SK-N-SH (cell line): ENCODE data around the gene SCN1B. TPM values are rescaled to one million over a fixed set of nuclear protein-coding genes. Genes with fewer than 3 reads are reported as not detected.

Experiments used
- CTCF ChIA-PET: fragments of 300-600, 350-600 bp; formaldehyde crosslinking; extraction: SDS; loops from one replicate; lab custom pipeline; 2021; lab: Yijun Ruan, JAX
- POLR2A ChIA-PET: fragments of 350-600 bp; sonication (Branson Sonifier 250); formaldehyde crosslinking; extraction: SDS; loops from one replicate; lab custom pipeline; 2020; ENCODE audit warnings: antibody characterized with exemption, inconsistent platforms; lab: Yijun Ruan, JAX
- DNase-seq: peaks from one replicate; pipeline ENCODE4 v3.0.0; 2012
- H2AFZ ChIP-seq: fragments of 200-600 bp; sonication (generic); 2 replicates; pipeline ENCODE4 v1.8.1; 2016; ENCODE audit warnings: antibody characterized with exemption, mild to moderate bottlenecking, low read depth
- H3F3A ChIP-seq: fragments of 200-600 bp; sonication (generic); replicated peaks from 2 replicates; pipeline ENCODE3; 2016; ENCODE audit warnings: antibody characterized with exemption, mild to moderate bottlenecking; ENCODE audit not compliant: insufficient read depth
- H3K27ac ChIP-seq, 2 experiments: fragments of 200-500 bp in 1 of 2; fragments of 200-600 bp in 1 of 2; sonication (Bioruptor generic) in 1 of 2; sonication (generic), shearing (Covaris generic) in 1 of 2; 2 replicates each; pipeline versions ENCODE4 v1.5.1 to v1.6.1; 2014 to 2016; ENCODE audit warnings: low read depth in 2 of 2, inconsistent platforms in 1 of 2, low read length in 1 of 2, mild to moderate bottlenecking in 1 of 2, mixed read lengths in 1 of 2
- H3K27me3 ChIP-seq: fragments of 200-600 bp; sonication (generic), shearing (Covaris generic); 2 replicates; pipeline ENCODE4 v1.6.1; 2016; ENCODE audit warnings: mixed run types; ENCODE audit not compliant: insufficient read depth
- H3K36me3 ChIP-seq, 2 experiments: fragments of 200-500 bp in 1 of 2; fragments of 200-600 bp in 1 of 2; sonication (Bioruptor generic) in 1 of 2; sonication (generic) in 1 of 2; replicated peaks in 1 of 2; 2 replicates each; pipeline versions ENCODE3 to v1.5.1; 2014 to 2016; ENCODE audit warnings: low read length in 1 of 2, mild to moderate bottlenecking in 1 of 2; ENCODE audit not compliant: insufficient read depth in 2 of 2, control insufficient read depth in 1 of 2
- H3K4me1 ChIP-seq, 2 experiments: fragments of 200-500 bp in 1 of 2; fragments of 200-600 bp in 1 of 2; sonication (Bioruptor generic) in 1 of 2; sonication (generic), shearing (Covaris generic) in 1 of 2; 2 replicates each; pipeline versions ENCODE4 v1.5.1 to v1.6.1; 2014 to 2016; ENCODE audit warnings: low read depth in 1 of 2, low read length in 1 of 2, mixed run types in 1 of 2; ENCODE audit not compliant: insufficient read depth in 2 of 2, control insufficient read depth in 1 of 2
- H3K4me2 ChIP-seq: fragments of 200-600 bp; sonication (generic), shearing (Covaris generic); 2 replicates; pipeline ENCODE4 v1.6.1; 2017; ENCODE audit warnings: mixed run types
- H3K4me3 ChIP-seq, 2 experiments: fragments of 200-500 bp in 1 of 2; fragments of 200-600 bp in 1 of 2; sonication (Bioruptor generic) in 1 of 2; sonication (generic), shearing (Covaris generic) in 1 of 2; 2 replicates each; pipeline versions ENCODE4 v1.5.1 to v1.8.1; 2014 to 2016; ENCODE audit warnings: low read depth in 2 of 2, inconsistent platforms in 1 of 2, low read length in 1 of 2, mild to moderate bottlenecking in 1 of 2, mixed read lengths in 1 of 2, moderate library complexity in 1 of 2
- H3K79me2 ChIP-seq: fragments of 200-600 bp; sonication (generic); 2 replicates; pipeline ENCODE4 v1.8.1; 2017; ENCODE audit warnings: mild to moderate bottlenecking; ENCODE audit not compliant: insufficient read depth
- H3K9ac ChIP-seq: fragments of 200-600 bp; sonication (generic); 2 replicates; pipeline ENCODE4 v1.6.1; 2017; ENCODE audit warnings: mixed run types
- H3K9me2 ChIP-seq: fragments of 200-600 bp; sonication (generic); 2 replicates; pipeline ENCODE4 v1.6.1; 2017; ENCODE audit warnings: mixed run types
- H3K9me3 ChIP-seq: fragments of 200-600 bp; sonication (generic); 2 replicates; pipeline ENCODE4 v1.6.1; 2017; ENCODE audit warnings: mixed run types, mild to moderate bottlenecking, moderate library complexity
- H4K20me1 ChIP-seq: fragments of 200-600 bp; sonication (generic); 2 replicates; pipeline ENCODE4 v1.6.1; 2017; ENCODE audit warnings: mild to moderate bottlenecking, mixed run types; ENCODE audit not compliant: insufficient read depth
- CHD2 ChIP-seq: fragments of 150-350 bp; IDR thresholded peaks from 2 replicates; pipeline ENCODE4 v1.6.1; 2018; ENCODE audit warnings: low read length; ENCODE audit not compliant: partially characterized antibody
- EZH2phosphoT487 ChIP-seq: fragments of 200-600 bp; sonication (generic); IDR thresholded peaks from 2 replicates; pipeline ENCODE4 v1.6.1; 2017; ENCODE audit warnings: low read depth, mixed run types, mild to moderate bottlenecking, antibody characterized with exemption, moderate library complexity, borderline replicate concordance
- GABPA ChIP-seq: IDR thresholded peaks from 2 replicates; pipeline ENCODE4 v1.4.0; 2012; ENCODE audit warnings: low read depth, mild to moderate bottlenecking
- GATA2 ChIP-seq: sonication (generic); formaldehyde crosslinking; IDR thresholded peaks from 2 replicates; pipeline ENCODE4 v1.5.0; 2020; ENCODE audit warnings: mild to moderate bottlenecking, missing genetic modification reagents
- JUND ChIP-seq: IDR thresholded peaks from 2 replicates; pipeline ENCODE4 v1.4.0; 2012
- NRF1 ChIP-seq: IDR thresholded peaks from 2 replicates; pipeline ENCODE4 v1.6.1; 2012; ENCODE audit warnings: low read depth, mild to moderate bottlenecking, low read length
- SIN3A ChIP-seq: IDR thresholded peaks from 2 replicates; pipeline ENCODE4 v1.6.1; 2012; ENCODE audit warnings: low read depth, mild to moderate bottlenecking, low read length, moderate library complexity, borderline replicate concordance
- SMC3 ChIP-seq: IDR thresholded peaks from 2 replicates; pipeline ENCODE4 v1.6.1; 2012; ENCODE audit warnings: low read depth, low read length, improper control_type of control experiment
- TCF12 ChIP-seq: IDR thresholded peaks from 2 replicates; pipeline ENCODE4 v1.4.0; 2012
- YY1 ChIP-seq: IDR thresholded peaks from 2 replicates; pipeline ENCODE4 v1.4.0; 2012; ENCODE audit warnings: low read depth, mild to moderate bottlenecking
- WGBS: methylation state at CpG from one replicate; pipeline ENCODE4 v1.1.6; 2017; ENCODE audit warnings: low lambda C conversion rate; 5-methylcytosine and 5-hydroxymethylcytosine counted together
- polyA plus RNA-seq, 3 experiments: library from polyadenylated mRNA; depleted of rRNA; stranded (reverse); fragments of >200 nt; gene quantifications; 2 replicates each; pipeline ENCODE4 v1.2.3, GENCODE V29; 2012
- TF ChIP-seq, protein P1 (sequence below): IDR thresholded peaks from 2 replicates; pipeline ENCODE4 v1.4.0; 2012; ENCODE audit warnings: low read depth
- TF ChIP-seq, protein P2 (sequence below): IDR thresholded peaks from 2 replicates; pipeline ENCODE4 v1.4.0; 2012; ENCODE audit warnings: low read depth, borderline replicate concordance
- TF ChIP-seq, protein P3 (sequence below): IDR thresholded peaks from 2 replicates; pipeline ENCODE4 v1.4.0; 2012; ENCODE audit warnings: low read depth, borderline replicate concordance
- TF ChIP-seq, protein P4 (sequence below): fragments of 150-350 bp; IDR thresholded peaks from 2 replicates; pipeline ENCODE4 v1.6.1; 2016; ENCODE audit warnings: mild to moderate bottlenecking, low read depth, low read length

SCN1B gene
- polyA plus RNA-seq, 1 of the 3 experiments (the other 2 are of a cell fraction) = 10.5 TPM

DNA sequence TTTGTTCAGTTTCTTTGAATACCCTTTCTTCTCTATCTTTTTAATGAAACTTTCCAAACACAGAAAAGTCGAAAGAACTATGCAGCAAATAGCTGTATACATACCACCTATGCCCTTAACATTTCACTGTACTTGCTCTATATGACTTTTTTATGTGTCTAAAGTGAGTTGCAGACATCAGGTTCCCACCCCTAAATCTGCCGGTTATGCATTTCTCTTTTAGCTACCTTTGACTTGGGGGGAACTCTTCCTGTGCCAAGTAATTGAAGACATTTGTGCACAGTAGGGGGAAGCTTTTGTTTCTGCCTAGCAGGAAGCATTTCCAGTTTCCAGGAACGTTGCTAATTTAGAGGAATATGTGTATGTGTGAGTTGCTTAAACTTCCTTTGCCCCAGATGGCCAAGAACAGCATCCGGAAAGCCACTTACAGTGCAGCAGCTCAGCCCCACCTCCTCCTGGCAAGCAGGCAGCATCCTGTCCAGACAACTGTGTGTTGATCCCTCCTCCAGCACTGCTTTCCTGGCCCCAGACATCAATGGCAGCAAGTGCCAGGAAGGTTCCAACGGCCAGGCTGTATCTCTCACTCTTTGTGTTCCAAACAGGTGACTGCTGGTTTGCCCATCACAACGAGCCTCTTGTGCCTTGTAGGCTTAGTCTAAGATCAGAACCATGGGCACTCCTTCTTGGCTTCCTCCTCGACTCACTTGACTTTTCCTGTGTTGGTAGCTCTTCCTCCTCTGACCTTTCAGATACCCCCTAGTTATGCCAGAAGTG is 44.8 kb upstream of the SCN1B start:
- no peak for DNase-seq

DNA sequence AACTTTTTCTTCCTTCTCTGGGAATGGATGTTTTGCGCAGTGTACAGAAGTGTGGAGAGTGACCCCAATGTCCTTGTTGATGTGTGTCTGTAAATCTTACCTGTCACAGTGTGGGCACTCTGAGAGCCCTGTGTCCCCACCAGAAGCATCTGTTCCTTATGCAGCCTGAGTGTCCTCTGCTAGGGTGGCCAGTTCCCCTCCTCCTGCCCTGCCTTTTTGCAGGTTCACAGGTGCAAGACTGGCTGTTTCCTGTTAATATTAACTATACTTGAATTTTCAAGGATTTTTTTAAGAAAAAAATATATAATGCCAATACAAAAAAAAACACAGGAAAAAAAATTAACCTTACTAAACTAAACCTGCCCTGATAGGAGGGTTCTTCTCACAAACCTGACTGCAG is 42.2 kb upstream of the SCN1B start:
- no peak overlapping the region for H2AFZ ChIP-seq
- H3K4me3 ChIP-seq = no peak overlapping the region
- H3K9me3 ChIP-seq = no peaks in the 10 kb centered on the region
- peaks cover 0 to 4% of the 10 kb centered on the region in 2 experiments; a peak in 1 of 4 replicates for H3K4me1 ChIP-seq
- CTCF ChIA-PET = interaction anchor here (6.3 kb wide), 1 partner anchor 15 kb away, joined by 24 read pairs; no protein-coding TSS in a partner anchor
- no peaks in the 10 kb centered on the region for H3K9me2 ChIP-seq
- no peaks in the 10 kb centered on the region for H4K20me1 ChIP-seq
- no peaks in the 10 kb centered on the region for H3K27me3 ChIP-seq
- H3K79me2 ChIP-seq = no peaks in the 10 kb centered on the region
- H3K27ac ChIP-seq = no peak overlapping the region
- no peaks in the 10 kb centered on the region for H3K36me3 ChIP-seq
- 92% methylated on average over 1 of the region's 1 CpG for WGBS
- no peak for DNase-seq
- no peak for TF ChIP-seq SIN3A
- TF ChIP-seq JUND = no peak
- TF ChIP-seq GABPA = no peak
- TF ChIP-seq GATA2 (CRISPR knock-in tag) = no peak
- TF ChIP-seq TCF12 = no peak
- no peak overlapping the region for H3K4me2 ChIP-seq
- no peaks in the 10 kb centered on the region for H3F3A ChIP-seq
- POLR2A ChIA-PET = interaction anchor here (0.5 kb wide), 1 partner anchor 17 kb away, joined by 3 read pairs; no protein-coding TSS in a partner anchor
- no peak overlapping the region for H3K9ac ChIP-seq

More for the DNA sequence above, 44.8 kb upstream of the SCN1B start:
- no peak for TF ChIP-seq CHD2
- TF ChIP-seq, protein P1, sequence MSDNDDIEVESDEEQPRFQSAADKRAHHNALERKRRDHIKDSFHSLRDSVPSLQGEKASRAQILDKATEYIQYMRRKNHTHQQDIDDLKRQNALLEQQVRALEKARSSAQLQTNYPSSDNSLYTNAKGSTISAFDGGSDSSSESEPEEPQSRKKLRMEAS = no peak
- TF ChIP-seq, all 33 proteins: peak for 0
- Histone ChIP-seq H2AFZ (no peak overlapping the region), H3K36me3 (no peaks in the 10 kb centered on the region), H3K4me1 (peaks cover 0 to 4% of the 10 kb centered on the region in 2 experiments; a peak in 1 of 4 replicates), H3K9me3 (no peaks in the 10 kb centered on the region), H3K4me3 (no peak overlapping the region), H3F3A (no peaks in the 10 kb centered on the region), H3K9me2 (no peaks in the 10 kb centered on the region), H3K27me3 (no peaks in the 10 kb centered on the region; the same call in 1 of the 2 replicates), H3K27ac (no peak overlapping the region), H4K20me1 (no peaks in the 10 kb centered on the region), H3K79me2 (no peaks in the 10 kb centered on the region), H3K9ac (no peak overlapping the region), H3K4me2 (no peak overlapping the region)
- WGBS = 29% methylated on average over 7 of the region's 7 CpGs
- ChIA-PET POLR2A (no interaction called here), CTCF (interaction anchor here (0.5 to 1.8 kb wide), 8 partner anchors 12 to 158 kb away, joined by 3 to 7 read pairs (median 3); partner anchors contain the start of genes FXYD7 and GRAMD1A)

DNA sequence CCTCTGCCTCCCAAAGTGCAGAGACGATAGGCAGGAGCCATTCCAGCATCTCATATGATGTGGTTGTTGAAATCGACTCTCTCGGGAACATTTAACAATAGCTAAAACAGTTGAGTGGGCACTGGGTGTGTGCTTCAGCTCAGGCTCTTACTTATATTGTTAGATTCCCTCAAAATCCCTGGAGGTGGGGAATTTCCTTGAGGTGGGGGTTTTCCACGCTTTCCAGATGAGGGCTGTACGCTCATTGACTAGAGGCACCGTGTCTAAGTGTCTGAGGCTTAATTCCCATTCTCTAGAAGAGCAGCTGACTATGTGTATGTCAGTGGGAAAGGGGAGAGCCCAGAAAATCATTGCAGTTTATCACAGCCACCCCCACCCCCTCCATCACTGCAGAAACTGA is 41.0 kb upstream of the SCN1B start:
- H3K9me3 ChIP-seq = no peaks in the 10 kb centered on the region
- 63% methylated on average over 6 of the region's 6 CpGs for WGBS
- H3K4me1 ChIP-seq = peaks cover 0 to 4% of the 10 kb centered on the region in 2 experiments; a peak in 1 of 4 replicates
- no peaks in the 10 kb centered on the region for H4K20me1 ChIP-seq
- no peak overlapping the region for H3K27ac ChIP-seq
- DNase-seq = no peak
- no peaks in the 10 kb centered on the region for H3K9me2 ChIP-seq
- H3F3A ChIP-seq = no peaks in the 10 kb centered on the region
- H3K4me2 ChIP-seq = no peak overlapping the region
- H3K4me3 ChIP-seq = no peak overlapping the region
- CTCF ChIA-PET = interaction anchor here (0.8 to 6.3 kb wide), 3 partner anchors 17 to 55 kb away, joined by 3 to 24 read pairs (median 4); no protein-coding TSS in a partner anchor
- H3K36me3 ChIP-seq = no peaks in the 10 kb centered on the region
- H3K27me3 ChIP-seq = no peaks in the 10 kb centered on the region
- no peak overlapping the region for H3K9ac ChIP-seq
- TF ChIP-seq, protein P2, sequence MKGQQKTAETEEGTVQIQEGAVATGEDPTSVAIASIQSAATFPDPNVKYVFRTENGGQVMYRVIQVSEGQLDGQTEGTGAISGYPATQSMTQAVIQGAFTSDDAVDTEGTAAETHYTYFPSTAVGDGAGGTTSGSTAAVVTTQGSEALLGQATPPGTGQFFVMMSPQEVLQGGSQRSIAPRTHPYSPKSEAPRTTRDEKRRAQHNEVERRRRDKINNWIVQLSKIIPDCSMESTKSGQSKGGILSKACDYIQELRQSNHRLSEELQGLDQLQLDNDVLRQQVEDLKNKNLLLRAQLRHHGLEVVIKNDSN = no peak
- TF ChIP-seq, protein P3, sequence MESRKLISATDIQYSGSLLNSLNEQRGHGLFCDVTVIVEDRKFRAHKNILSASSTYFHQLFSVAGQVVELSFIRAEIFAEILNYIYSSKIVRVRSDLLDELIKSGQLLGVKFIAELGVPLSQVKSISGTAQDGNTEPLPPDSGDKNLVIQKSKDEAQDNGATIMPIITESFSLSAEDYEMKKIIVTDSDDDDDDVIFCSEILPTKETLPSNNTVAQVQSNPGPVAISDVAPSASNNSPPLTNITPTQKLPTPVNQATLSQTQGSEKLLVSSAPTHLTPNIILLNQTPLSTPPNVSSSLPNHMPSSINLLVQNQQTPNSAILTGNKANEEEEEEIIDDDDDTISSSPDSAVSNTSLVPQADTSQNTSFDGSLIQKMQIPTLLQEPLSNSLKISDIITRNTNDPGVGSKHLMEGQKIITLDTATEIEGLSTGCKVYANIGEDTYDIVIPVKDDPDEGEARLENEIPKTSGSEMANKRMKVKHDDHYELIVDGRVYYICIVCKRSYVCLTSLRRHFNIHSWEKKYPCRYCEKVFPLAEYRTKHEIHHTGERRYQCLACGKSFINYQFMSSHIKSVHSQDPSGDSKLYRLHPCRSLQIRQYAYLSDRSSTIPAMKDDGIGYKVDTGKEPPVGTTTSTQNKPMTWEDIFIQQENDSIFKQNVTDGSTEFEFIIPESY = no peak
- TF ChIP-seq CHD2 = no peak
- no peak for TF ChIP-seq EZH2phosphoT487
- TF ChIP-seq SIN3A = no peak
- no peak for TF ChIP-seq YY1
- TF ChIP-seq TCF12 = no peak
- TF ChIP-seq, protein P1 = no peak
- no peak for TF ChIP-seq NRF1
- TF ChIP-seq, protein P4, sequence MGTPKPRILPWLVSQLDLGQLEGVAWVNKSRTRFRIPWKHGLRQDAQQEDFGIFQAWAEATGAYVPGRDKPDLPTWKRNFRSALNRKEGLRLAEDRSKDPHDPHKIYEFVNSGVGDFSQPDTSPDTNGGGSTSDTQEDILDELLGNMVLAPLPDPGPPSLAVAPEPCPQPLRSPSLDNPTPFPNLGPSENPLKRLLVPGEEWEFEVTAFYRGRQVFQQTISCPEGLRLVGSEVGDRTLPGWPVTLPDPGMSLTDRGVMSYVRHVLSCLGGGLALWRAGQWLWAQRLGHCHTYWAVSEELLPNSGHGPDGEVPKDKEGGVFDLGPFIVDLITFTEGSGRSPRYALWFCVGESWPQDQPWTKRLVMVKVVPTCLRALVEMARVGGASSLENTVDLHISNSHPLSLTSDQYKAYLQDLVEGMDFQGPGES = no peak
- TF ChIP-seq SMC3 = no peak
- POLR2A ChIA-PET = no interaction called here
- no peaks in the 10 kb centered on the region for H3K79me2 ChIP-seq
- no peak overlapping the region for H2AFZ ChIP-seq
